K562 (cell line): ENCODE measurements around the gene NR5A2. TPM values are rescaled to one million over a fixed set of nuclear protein-coding genes. Genes with fewer than 3 reads are reported as not detected.
A peak's percentile ranks its signal among the peaks of the same experiment; 100 is the strongest.

ENCODE experiments used
- ATAC-seq: fragments of 200-7000 bp; cut with Tn5 transposase; 3 replicates; pipeline ENCODE4 v1.9.1; 2020; ENCODE audit warnings: moderate library complexity
- BruUV-seq: library from RNA; stranded (reverse); fragments of 400-500 nt; replicated peaks from 2 replicates; lab custom pipeline; 2021; lab: Mats Ljungman, UMichigan
- CTCF ChIA-PET: fragments of 300-600 bp; formaldehyde crosslinking; extraction: SDS; loops from one replicate; lab custom pipeline; 2021; ENCODE audit warnings: low intra/inter-chr PET ratio; lab: Yijun Ruan, JAX
- POLR2A ChIA-PET: fragments of 300-600, 350-650 bp; sonication (Branson Sonifier 250); formaldehyde crosslinking; extraction: SDS; loops from one replicate; lab custom pipeline; 2021; ENCODE audit warnings: antibody characterized with exemption, inconsistent platforms; lab: Yijun Ruan, JAX
- DNase-seq, 4 experiments: peaks; one replicate each; pipeline versions ENCODE4 v3.0.0 to v3.0.0-alpha.2; 2011 to 2018; ENCODE audit warnings: low spot score in 3 of 4, mixed read lengths in 3 of 4; ENCODE audit errors: extremely low read depth in 1 of 4
- FAIRE-seq: peaks from 2 replicates; lab custom pipeline; 2011; peaks lifted over from hg19 to GRCh38; lab: Jason Lieb, UNC
- H2AFZ ChIP-seq: 2 replicates; pipeline ENCODE4 v1.6.0; 2011; ENCODE audit warnings: low read depth, low read length, control low read depth, inconsistent platforms
- H3K27ac ChIP-seq: fragments of 200-600 bp; 3 replicates; pipeline ENCODE4 v1.8.0; 2011; ENCODE audit warnings: low read depth, mild to moderate bottlenecking, control low read depth, inconsistent platforms, low read length, moderate library complexity, mixed read lengths; ENCODE audit errors: extremely low read depth
- H3K27me3 ChIP-seq, 2 experiments: fragments of 300-600 bp in 1 of 2; 2 replicates in 1 of 2; 3 replicates in 1 of 2; pipeline versions ENCODE4 v1.6.0 to v1.8.0; 2011; ENCODE audit warnings: inconsistent platforms in 2 of 2, low read length in 2 of 2, mild to moderate bottlenecking in 1 of 2, mixed read lengths in 1 of 2, moderate library complexity in 1 of 2; ENCODE audit not compliant: control insufficient read depth in 2 of 2, insufficient read depth in 2 of 2
- H3K36me3 ChIP-seq: fragments of 300-600 bp; 3 replicates; pipeline ENCODE4 v1.8.0; 2011; ENCODE audit warnings: mild to moderate bottlenecking, low read length, inconsistent platforms; ENCODE audit not compliant: control insufficient read depth, insufficient read depth
- H3K4me1 ChIP-seq, 2 experiments: fragments of 200-600 bp in 1 of 2; replicated peaks in 1 of 2; 2 replicates in 1 of 2; 3 replicates in 1 of 2; pipeline versions ENCODE4 v1.5.1 to v1.8.0; 2011; ENCODE audit warnings: inconsistent platforms in 2 of 2, low read length in 2 of 2, mild to moderate bottlenecking in 1 of 2, mixed read lengths in 1 of 2, moderate library complexity in 1 of 2; ENCODE audit not compliant: control insufficient read depth in 2 of 2, insufficient read depth in 2 of 2
- H3K4me2 ChIP-seq: 2 replicates; pipeline ENCODE4 v1.6.1; 2011; ENCODE audit warnings: low read length, control low read depth, inconsistent platforms, mixed read lengths; ENCODE audit not compliant: insufficient read depth
- H3K4me3 ChIP-seq: fragments of 200-600 bp; sonication (generic), shearing (Covaris generic); 2 replicates; pipeline ENCODE4 v1.5.1; 2016; ENCODE audit warnings: control low read depth, inconsistent platforms
- H3K79me2 ChIP-seq: fragments of 200-600 bp; 3 replicates; pipeline ENCODE4 v1.8.0; 2011; ENCODE audit warnings: low read length, inconsistent platforms; ENCODE audit not compliant: control insufficient read depth, insufficient read depth
- H3K9ac ChIP-seq, 2 experiments: 2 replicates each; pipeline versions ENCODE4 v1.6.0 to v1.6.1; 2011; ENCODE audit warnings: low read depth in 2 of 2, low read length in 2 of 2, control low read depth in 1 of 2, inconsistent platforms in 1 of 2, mild to moderate bottlenecking in 1 of 2, mixed read lengths in 1 of 2; ENCODE audit not compliant: insufficient read depth in 1 of 2
- H3K9me1 ChIP-seq: one replicate; pipeline ENCODE4 v1.6.0; 2011; ENCODE audit warnings: inconsistent platforms, mild to moderate bottlenecking, low read length, moderate library complexity; ENCODE audit not compliant: control insufficient read depth, insufficient read depth
- H3K9me3 ChIP-seq: replicated peaks from 2 replicates; pipeline ENCODE4 v1.5.1; 2011; ENCODE audit warnings: low read depth, low read length, inconsistent platforms; ENCODE audit not compliant: control insufficient read depth, insufficient read depth
- H4K20me1 ChIP-seq: replicated peaks from 2 replicates; pipeline ENCODE4 v1.6.1; 2011; ENCODE audit warnings: low read length, inconsistent platforms, mixed read lengths; ENCODE audit not compliant: control insufficient read depth, insufficient read depth
- CTCF ChIP-seq, 3 experiments: IDR thresholded peaks in 2 of 3; conservative IDR thresholded peaks in 1 of 3; 2 replicates each; pipeline ENCODE4 v1.5.1; 2011 to 2012; ENCODE audit warnings: low read length in 3 of 3, mild to moderate bottlenecking in 3 of 3, control low read depth in 2 of 3, improper control_type of control experiment in 1 of 3, inconsistent platforms in 1 of 3, low read depth in 1 of 3, mixed read lengths in 1 of 3, moderate library complexity in 1 of 3; ENCODE audit not compliant: insufficient read depth in 2 of 3
- NFIC ChIP-seq: fragments of 450-650 bp; IDR thresholded peaks from 2 replicates; pipeline ENCODE4 v1.6.1; 2017; ENCODE audit warnings: mild to moderate bottlenecking, inconsistent platforms
- PHB ChIP-seq: fragments of 250-450 bp; sonication (Bioruptor Pico); IDR thresholded peaks from 2 replicates; pipeline ENCODE4 v1.5.0; 2021
- TGIF2 ChIP-seq: sonication (generic); formaldehyde crosslinking; IDR thresholded peaks from 2 replicates; pipeline ENCODE4 v1.8.1; 2022; ENCODE audit warnings: mild to moderate bottlenecking, missing genetic modification reagents, moderate library complexity
- ZNF347 ChIP-seq: fragments of 450-650 bp; formaldehyde crosslinking; IDR thresholded peaks from 2 replicates; pipeline ENCODE4 v1.4.0; 2020; ENCODE audit warnings: low read depth, mild to moderate bottlenecking, moderate library complexity
- WGBS: fragments of 100-300 bp; shearing (Covaris generic); methylation state at CpG from one replicate; pipeline ENCODE4 v1.1.6; 2016; ENCODE audit warnings: low coverage, mixed read lengths; ENCODE audit not compliant: insufficient coverage; ENCODE audit errors: missing lambda C conversion rate; 5-methylcytosine and 5-hydroxymethylcytosine counted together
- in situ Hi-C: fragments of 300-500 bp; cut with MboI; formaldehyde crosslinking; loops from 4 replicates; pipeline ENCODE4 v1.15.0; 2018; ENCODE audit warnings: inconsistent platforms, mixed read lengths
- intact Hi-C: fragments of 100-400 bp; cut with micrococcal nuclease; formaldehyde crosslinking; loops from 2 replicates; pipeline ENCODE4 v1.14.2; 2022
- polyA plus RNA-seq, 8 experiments: library from polyadenylated mRNA; depleted of rRNA in 4 of 8; stranded (reverse) in 5 of 8; unstranded in 3 of 8; fragments of >200 nt; fragmentation: Nextera tagmentation in 2 of 8; fragmentation: Illumina TruSeq in 1 of 8; extraction: Ambion mirVana in 2 of 8; extraction: Trizol in 1 of 8; gene quantifications; 2 replicates each; pipeline versions ENCODE4 v1.2.1 to v1.2.3, GENCODE V29; 2011 to 2014; ENCODE audit warnings: inconsistent platforms in 1 of 8, missing spikeins in 1 of 8
- total RNA-seq, 7 experiments: library from RNA; depleted of rRNA in 6 of 7; stranded (reverse); fragments of >200 nt in 6 of 7; fragmentation: Illumina TruSeq in 2 of 7; extraction: Trizol in 2 of 7; gene quantifications; 2 replicates each; pipeline versions ENCODE4 v1.2.1 to v1.2.3, GENCODE V29; 2011 to 2021; ENCODE audit warnings: low replicate concordance in 1 of 7
- TF ChIP-seq, protein P1 (sequence below): fragments of 450-650 bp; formaldehyde crosslinking; IDR thresholded peaks from 2 replicates; pipeline ENCODE4 v1.4.0; 2020; ENCODE audit warnings: mild to moderate bottlenecking, moderate library complexity
- TF ChIP-seq, protein P2 (sequence below): fragments of 450-650 bp; IDR thresholded peaks from 2 replicates; pipeline ENCODE4 v1.7.0; 2016; ENCODE audit warnings: borderline replicate concordance

Gene NR5A2
- total and polyA plus RNA-seq, 9 of the 15 experiments (the other 6 are each of a cell fraction or from before 2014, with no cell fraction given): 0.13 to 0.40 (median 0.29) TPM

- intact Hi-C loops (loop anchor here (5.0 kb wide), 1 partner anchor 47 kb away; no protein-coding TSS in a partner anchor), in situ Hi-C loops (no loop called here)
- no peaks in the 10 kb centered on the region for H4K20me1 ChIP-seq
- BruUV-seq: no TSS peak
- no peak overlapping the region for H3K4me2 ChIP-seq
- ChIA-PET CTCF (no interaction called here), POLR2A (no interaction called here)
- no peaks in the 10 kb centered on the region for H3K9me3 ChIP-seq
- ATAC-seq: no peak; the same call in 2 of the 3 replicates
- no peak overlapping the region for H3K4me3 ChIP-seq
- no peaks in the 10 kb centered on the region for H3K36me3 ChIP-seq
- no peak overlapping the region for H3K27ac ChIP-seq
- WGBS: 14% methylated on average over 3 of the region's 4 CpGs
- H3K9ac ChIP-seq: no peak overlapping the region
- H3K79me2 ChIP-seq: no peaks in the 10 kb centered on the region
- TF ChIP-seq, protein P1, sequence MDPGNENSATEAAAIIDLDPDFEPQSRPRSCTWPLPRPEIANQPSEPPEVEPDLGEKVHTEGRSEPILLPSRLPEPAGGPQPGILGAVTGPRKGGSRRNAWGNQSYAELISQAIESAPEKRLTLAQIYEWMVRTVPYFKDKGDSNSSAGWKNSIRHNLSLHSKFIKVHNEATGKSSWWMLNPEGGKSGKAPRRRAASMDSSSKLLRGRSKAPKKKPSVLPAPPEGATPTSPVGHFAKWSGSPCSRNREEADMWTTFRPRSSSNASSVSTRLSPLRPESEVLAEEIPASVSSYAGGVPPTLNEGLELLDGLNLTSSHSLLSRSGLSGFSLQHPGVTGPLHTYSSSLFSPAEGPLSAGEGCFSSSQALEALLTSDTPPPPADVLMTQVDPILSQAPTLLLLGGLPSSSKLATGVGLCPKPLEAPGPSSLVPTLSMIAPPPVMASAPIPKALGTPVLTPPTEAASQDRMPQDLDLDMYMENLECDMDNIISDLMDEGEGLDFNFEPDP (CRISPR knock-in tag): no peak
- no peak for TF ChIP-seq ZNF347 (CRISPR knock-in tag)
- no peak for TF ChIP-seq TGIF2 (CRISPR knock-in tag)
- TF ChIP-seq, protein P2, sequence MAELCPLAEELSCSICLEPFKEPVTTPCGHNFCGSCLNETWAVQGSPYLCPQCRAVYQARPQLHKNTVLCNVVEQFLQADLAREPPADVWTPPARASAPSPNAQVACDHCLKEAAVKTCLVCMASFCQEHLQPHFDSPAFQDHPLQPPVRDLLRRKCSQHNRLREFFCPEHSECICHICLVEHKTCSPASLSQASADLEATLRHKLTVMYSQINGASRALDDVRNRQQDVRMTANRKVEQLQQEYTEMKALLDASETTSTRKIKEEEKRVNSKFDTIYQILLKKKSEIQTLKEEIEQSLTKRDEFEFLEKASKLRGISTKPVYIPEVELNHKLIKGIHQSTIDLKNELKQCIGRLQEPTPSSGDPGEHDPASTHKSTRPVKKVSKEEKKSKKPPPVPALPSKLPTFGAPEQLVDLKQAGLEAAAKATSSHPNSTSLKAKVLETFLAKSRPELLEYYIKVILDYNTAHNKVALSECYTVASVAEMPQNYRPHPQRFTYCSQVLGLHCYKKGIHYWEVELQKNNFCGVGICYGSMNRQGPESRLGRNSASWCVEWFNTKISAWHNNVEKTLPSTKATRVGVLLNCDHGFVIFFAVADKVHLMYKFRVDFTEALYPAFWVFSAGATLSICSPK: no peak
- TF ChIP-seq NFIC: 0 out of 2 replicates have a peak, but pooled peaks have one; percentile 8
- no peak for TF ChIP-seq PHB (CRISPR knock-in tag)
- no peak for TF ChIP-seq CTCF (IDR thresholded peaks at IDR 0.05 in 2 of 3, conservative IDR thresholded peaks at IDR 0.05 in 1 of 3; ENCODE audit: insufficient read depth in 2 of 3, low read depth in 1 of 3, low read length in 3 of 3)
- TF ChIP-seq, all 486 proteins: peak for 1
- H3K4me1 ChIP-seq: no peaks in the 10 kb centered on the region
- H2AFZ ChIP-seq: 0 out of 2 replicates have a peak overlapping the region, but pooled peaks have one; percentile 3
- DNase-seq: no peak
- no peaks in the 10 kb centered on the region for H3K9me1 ChIP-seq
- no peak for FAIRE-seq
- H3K27me3 ChIP-seq: 0 out of 5 replicates have a peak, but pooled peaks cover 0 to 5% of the 10 kb centered on the region in 2 experiments
Observed at GRCh38 chr1:200184196-200184595, 156.7 kb downstream of the NR5A2 start.
